Measurements from ENCODE around the gene CALR3. TPM values are rescaled to one million over a fixed set of nuclear protein-coding genes. Genes with fewer than 3 reads are reported as not detected.

CALR3 gene
- total and polyA plus RNA-seq, 10 of the 15 experiments (the other 5 are each of a cell fraction or from before 2014, with no cell fraction given): 0.05 to 0.45 (median 0.12) TPM; not detected in 2

DNA sequence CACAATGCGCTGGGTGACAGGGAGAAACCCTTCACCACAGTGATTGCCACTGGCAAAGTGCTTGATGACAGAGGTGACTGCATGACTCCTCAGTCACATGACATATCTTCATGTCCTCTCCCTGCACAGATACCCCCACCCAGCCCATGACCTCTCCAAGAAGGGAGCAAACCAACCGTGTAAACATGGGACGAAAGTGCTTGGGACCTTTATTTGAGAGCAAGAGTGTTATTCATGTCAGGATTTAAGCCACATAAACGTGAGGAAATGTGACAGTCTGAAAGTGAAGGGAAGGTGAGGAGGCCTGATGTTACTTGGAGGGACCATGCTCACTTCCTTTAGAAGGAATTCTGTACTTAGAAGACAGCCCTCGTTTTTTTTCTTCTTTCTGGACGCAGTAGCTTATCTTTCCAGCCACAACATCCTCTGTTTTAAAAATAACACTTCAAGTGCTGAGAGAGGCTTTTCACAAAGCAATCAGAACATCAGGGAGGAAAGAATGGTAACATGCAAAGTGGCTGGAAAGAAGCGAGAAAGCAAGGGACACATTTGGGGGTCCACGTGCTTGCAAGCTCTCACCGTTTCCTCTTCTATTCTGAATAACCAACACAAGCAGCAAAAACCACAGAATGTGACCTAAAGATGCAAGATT is 59.8 kb downstream of the CALR3 start (continued):
- peak; percentile 71 for TF ChIP-seq MXI1 (IDR thresholded peaks at IDR 0.05; ENCODE audit: low read depth, low read length)
- no peak for TF ChIP-seq SREBF2 (IDR thresholded peaks at IDR 0.05; ENCODE audit: low read length)
- TF ChIP-seq, protein P1, sequence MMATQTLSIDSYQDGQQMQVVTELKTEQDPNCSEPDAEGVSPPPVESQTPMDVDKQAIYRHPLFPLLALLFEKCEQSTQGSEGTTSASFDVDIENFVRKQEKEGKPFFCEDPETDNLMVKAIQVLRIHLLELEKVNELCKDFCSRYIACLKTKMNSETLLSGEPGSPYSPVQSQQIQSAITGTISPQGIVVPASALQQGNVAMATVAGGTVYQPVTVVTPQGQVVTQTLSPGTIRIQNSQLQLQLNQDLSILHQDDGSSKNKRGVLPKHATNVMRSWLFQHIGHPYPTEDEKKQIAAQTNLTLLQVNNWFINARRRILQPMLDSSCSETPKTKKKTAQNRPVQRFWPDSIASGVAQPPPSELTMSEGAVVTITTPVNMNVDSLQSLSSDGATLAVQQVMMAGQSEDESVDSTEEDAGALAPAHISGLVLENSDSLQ (IDR thresholded peaks at IDR 0.05): peak; percentile 29; the same call in 1 of the 2 replicates
- no peak for TF ChIP-seq BCL3 (IDR thresholded peaks at IDR 0.05; ENCODE audit: borderline replicate concordance, insufficient read depth, low read depth, low read length, poor library complexity, severe bottlenecking)
- TF ChIP-seq, protein P2, sequence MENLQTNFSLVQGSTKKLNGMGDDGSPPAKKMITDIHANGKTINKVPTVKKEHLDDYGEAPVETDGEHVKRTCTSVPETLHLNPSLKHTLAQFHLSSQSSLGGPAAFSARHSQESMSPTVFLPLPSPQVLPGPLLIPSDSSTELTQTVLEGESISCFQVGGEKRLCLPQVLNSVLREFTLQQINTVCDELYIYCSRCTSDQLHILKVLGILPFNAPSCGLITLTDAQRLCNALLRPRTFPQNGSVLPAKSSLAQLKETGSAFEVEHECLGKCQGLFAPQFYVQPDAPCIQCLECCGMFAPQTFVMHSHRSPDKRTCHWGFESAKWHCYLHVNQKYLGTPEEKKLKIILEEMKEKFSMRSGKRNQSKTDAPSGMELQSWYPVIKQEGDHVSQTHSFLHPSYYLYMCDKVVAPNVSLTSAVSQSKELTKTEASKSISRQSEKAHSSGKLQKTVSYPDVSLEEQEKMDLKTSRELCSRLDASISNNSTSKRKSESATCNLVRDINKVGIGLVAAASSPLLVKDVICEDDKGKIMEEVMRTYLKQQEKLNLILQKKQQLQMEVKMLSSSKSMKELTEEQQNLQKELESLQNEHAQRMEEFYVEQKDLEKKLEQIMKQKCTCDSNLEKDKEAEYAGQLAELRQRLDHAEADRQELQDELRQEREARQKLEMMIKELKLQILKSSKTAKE (IDR thresholded peaks at IDR 0.05; ENCODE audit: low read depth, poor library complexity, severe bottlenecking): no peak
- no peak for TF ChIP-seq NFYA (IDR thresholded peaks at IDR 0.05; ENCODE audit: borderline replicate concordance, low read depth, low read length)
- TF ChIP-seq, protein P3, sequence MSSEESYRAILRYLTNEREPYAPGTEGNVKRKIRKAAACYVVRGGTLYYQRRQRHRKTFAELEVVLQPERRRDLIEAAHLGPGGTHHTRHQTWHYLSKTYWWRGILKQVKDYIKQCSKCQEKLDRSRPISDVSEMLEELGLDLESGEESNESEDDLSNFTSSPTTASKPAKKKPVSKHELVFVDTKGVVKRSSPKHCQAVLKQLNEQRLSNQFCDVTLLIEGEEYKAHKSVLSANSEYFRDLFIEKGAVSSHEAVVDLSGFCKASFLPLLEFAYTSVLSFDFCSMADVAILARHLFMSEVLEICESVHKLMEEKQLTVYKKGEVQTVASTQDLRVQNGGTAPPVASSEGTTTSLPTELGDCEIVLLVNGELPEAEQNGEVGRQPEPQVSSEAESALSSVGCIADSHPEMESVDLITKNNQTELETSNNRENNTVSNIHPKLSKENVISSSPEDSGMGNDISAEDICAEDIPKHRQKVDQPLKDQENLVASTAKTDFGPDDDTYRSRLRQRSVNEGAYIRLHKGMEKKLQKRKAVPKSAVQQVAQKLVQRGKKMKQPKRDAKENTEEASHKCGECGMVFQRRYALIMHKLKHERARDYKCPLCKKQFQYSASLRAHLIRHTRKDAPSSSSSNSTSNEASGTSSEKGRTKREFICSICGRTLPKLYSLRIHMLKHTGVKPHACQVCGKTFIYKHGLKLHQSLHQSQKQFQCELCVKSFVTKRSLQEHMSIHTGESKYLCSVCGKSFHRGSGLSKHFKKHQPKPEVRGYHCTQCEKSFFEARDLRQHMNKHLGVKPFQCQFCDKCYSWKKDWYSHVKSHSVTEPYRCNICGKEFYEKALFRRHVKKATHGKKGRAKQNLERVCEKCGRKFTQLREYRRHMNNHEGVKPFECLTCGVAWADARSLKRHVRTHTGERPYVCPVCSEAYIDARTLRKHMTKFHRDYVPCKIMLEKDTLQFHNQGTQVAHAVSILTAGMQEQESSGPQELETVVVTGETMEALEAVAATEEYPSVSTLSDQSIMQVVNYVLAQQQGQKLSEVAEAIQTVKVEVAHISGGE (CRISPR knock-in tag; IDR thresholded peaks at IDR 0.05): no peak
- TF ChIP-seq, protein P4, sequence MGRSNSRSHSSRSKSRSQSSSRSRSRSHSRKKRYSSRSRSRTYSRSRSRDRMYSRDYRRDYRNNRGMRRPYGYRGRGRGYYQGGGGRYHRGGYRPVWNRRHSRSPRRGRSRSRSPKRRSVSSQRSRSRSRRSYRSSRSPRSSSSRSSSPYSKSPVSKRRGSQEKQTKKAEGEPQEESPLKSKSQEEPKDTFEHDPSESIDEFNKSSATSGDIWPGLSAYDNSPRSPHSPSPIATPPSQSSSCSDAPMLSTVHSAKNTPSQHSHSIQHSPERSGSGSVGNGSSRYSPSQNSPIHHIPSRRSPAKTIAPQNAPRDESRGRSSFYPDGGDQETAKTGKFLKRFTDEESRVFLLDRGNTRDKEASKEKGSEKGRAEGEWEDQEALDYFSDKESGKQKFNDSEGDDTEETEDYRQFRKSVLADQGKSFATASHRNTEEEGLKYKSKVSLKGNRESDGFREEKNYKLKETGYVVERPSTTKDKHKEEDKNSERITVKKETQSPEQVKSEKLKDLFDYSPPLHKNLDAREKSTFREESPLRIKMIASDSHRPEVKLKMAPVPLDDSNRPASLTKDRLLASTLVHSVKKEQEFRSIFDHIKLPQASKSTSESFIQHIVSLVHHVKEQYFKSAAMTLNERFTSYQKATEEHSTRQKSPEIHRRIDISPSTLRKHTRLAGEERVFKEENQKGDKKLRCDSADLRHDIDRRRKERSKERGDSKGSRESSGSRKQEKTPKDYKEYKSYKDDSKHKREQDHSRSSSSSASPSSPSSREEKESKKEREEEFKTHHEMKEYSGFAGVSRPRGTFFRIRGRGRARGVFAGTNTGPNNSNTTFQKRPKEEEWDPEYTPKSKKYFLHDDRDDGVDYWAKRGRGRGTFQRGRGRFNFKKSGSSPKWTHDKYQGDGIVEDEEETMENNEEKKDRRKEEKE (IDR thresholded peaks at IDR 0.05): no peak
- no peak for TF ChIP-seq E2F4 (IDR thresholded peaks at IDR 0.05; ENCODE audit: low read depth, low read length)
- TF ChIP-seq SMARCA5 (IDR thresholded peaks at IDR 0.05): no peak
- 0 out of 2 replicates have a peak, but pooled peaks have one; percentile 9 for TF ChIP-seq ZNF687 (IDR thresholded peaks at IDR 0.05)

Measured in GM12878 (cell line).